Common myeloid progenitor, CD34-positive (primary cell): ENCODE data around the gene CD99L2.
"Not testable (repeated sequence)": the region's sequence is repeated elsewhere in the genome, so short reads cannot be mapped to it uniquely, and the experiment has no call there.

Experiments
- CTCF ChIA-PET: fragments of 350-600 bp; sonication (Branson Sonifier 250); formaldehyde crosslinking; loops from one replicate; lab custom pipeline; 2021; ENCODE audit warnings: antibody characterized with exemption; lab: Charles Lee
- POLR2A ChIA-PET: fragments of 350-600 bp; sonication (Branson Sonifier 250); formaldehyde crosslinking; loops from one replicate; lab custom pipeline; 2021; ENCODE audit warnings: antibody characterized with exemption; lab: Charles Lee
- DNase-seq, 3 donors: peaks; one replicate each; pipeline versions ENCODE4 v3.0.0 to v3.0.0-alpha.2; 2013
- H3K27ac ChIP-seq, 2 experiments: 1 replicate in 1 of 2; 2 replicates in 1 of 2; pipeline ENCODE4 v1.7.0; 2013; ENCODE audit warnings: inconsistent platforms in 2 of 2, low read length in 2 of 2, mild to moderate bottlenecking in 2 of 2, low read depth in 1 of 2, moderate library complexity in 1 of 2; ENCODE audit not compliant: severe bottlenecking in 2 of 2, insufficient read depth in 1 of 2, poor library complexity in 1 of 2
- H3K27me3 ChIP-seq, 5 experiments: replicated peaks in 2 of 5; 1 replicate in 3 of 5; 2 replicates in 2 of 5; pipeline versions ENCODE4 v1.6.1 to v1.7.0; 2013; ENCODE audit warnings: low read length in 4 of 5, mild to moderate bottlenecking in 2 of 5, moderate library complexity in 2 of 5, inconsistent platforms in 1 of 5; ENCODE audit not compliant: insufficient read depth in 5 of 5, control insufficient read depth in 4 of 5
- H3K36me3 ChIP-seq, 4 experiments: 1 replicate in 2 of 4; 2 replicates in 2 of 4; pipeline versions ENCODE4 v1.6.1 to v1.7.0; 2013; ENCODE audit warnings: low read length in 3 of 4, control low read depth in 1 of 4, mild to moderate bottlenecking in 1 of 4; ENCODE audit not compliant: control insufficient read depth in 4 of 4, insufficient read depth in 4 of 4
- H3K4me1 ChIP-seq, 4 experiments: 1 replicate in 3 of 4; 2 replicates in 1 of 4; pipeline versions ENCODE4 v1.6.1 to v1.7.1; 2013; ENCODE audit warnings: low read length in 3 of 4, mild to moderate bottlenecking in 3 of 4, control low read depth in 1 of 4, inconsistent platforms in 1 of 4, moderate library complexity in 1 of 4; ENCODE audit not compliant: control insufficient read depth in 4 of 4, insufficient read depth in 4 of 4; ENCODE audit errors: control extremely low read depth in 1 of 4
- H3K4me3 ChIP-seq, 7 experiments: 1 replicate in 4 of 7; 2 replicates in 3 of 7; pipeline versions ENCODE4 v1.5.1 to v1.7.0; 2013; ENCODE audit warnings: mild to moderate bottlenecking in 7 of 7, low read length in 6 of 7, moderate library complexity in 6 of 7, inconsistent platforms in 2 of 7, low read depth in 2 of 7, control low read depth in 1 of 7; ENCODE audit not compliant: insufficient read depth in 4 of 7, control insufficient read depth in 1 of 7; ENCODE audit errors: extremely low read depth in 1 of 7
- H3K9me3 ChIP-seq, 5 experiments: 1 replicate in 4 of 5; 2 replicates in 1 of 5; pipeline versions ENCODE4 v1.6.1 to v1.7.1; 2013; ENCODE audit warnings: low read length in 4 of 5, mild to moderate bottlenecking in 2 of 5, inconsistent platforms in 1 of 5, low read depth in 1 of 5, moderate library complexity in 1 of 5; ENCODE audit not compliant: control insufficient read depth in 4 of 5, insufficient read depth in 2 of 5; ENCODE audit errors: control extremely low read depth in 1 of 5
- WGBS: methylation state at CpG from one replicate; pipeline ENCODE4 v1.1.5; 2013; ENCODE audit not compliant: insufficient coverage; 5-methylcytosine and 5-hydroxymethylcytosine counted together

The CD99L2 gene

GRCh38 chrX:150897421-150898320, 797 bp downstream of the CD99L2 start:
- no peaks in the 10 kb centered on the region for H3K27me3 ChIP-seq
- CTCF ChIA-PET: no interaction called here
- POLR2A ChIA-PET: no interaction called here
- H3K9me3 ChIP-seq: no peaks in the 10 kb centered on the region
- DNase-seq: peak; percentile 16 to 69 (median 60)
- H3K27ac ChIP-seq: peak overlapping the region in 1 of 2 experiments; percentile 78
- 29% methylated on average over 20 of the region's 22 CpGs for WGBS
- H3K36me3 ChIP-seq: peaks cover 0 to 3% (median 0%) of the 10 kb centered on the region in 4 experiments
- peaks cover 0 to 11% (median 3%) of the 10 kb centered on the region in 4 experiments for H3K4me1 ChIP-seq
- H3K4me3 ChIP-seq: peak overlapping the region; percentile 53 to 78 (median 65)

GRCh38 chrX:150896632-150897031, 1.8 kb downstream of the CD99L2 start:
- no peaks in the 10 kb centered on the region for H3K9me3 ChIP-seq
- peaks cover 0 to 3% (median 0%) of the 10 kb centered on the region in 4 experiments for H3K36me3 ChIP-seq
- no peak overlapping the region for H3K27ac ChIP-seq
- H3K4me1 ChIP-seq: peaks cover 0 to 11% (median 3%) of the 10 kb centered on the region in 4 experiments
- WGBS: 89% methylated on average over 3 of the region's 6 CpGs
- DNase-seq: no peak
- no peak overlapping the region for H3K4me3 ChIP-seq
- ChIA-PET POLR2A (no interaction called here), CTCF (no interaction called here)
- H3K27me3 ChIP-seq: no peaks in the 10 kb centered on the region

GRCh38 chrX:150893936-150894335, 4.5 kb downstream of the CD99L2 start:
- WGBS: 89% methylated on average over 3 of the region's 5 CpGs
- peaks cover 0 to 6% (median 2%) of the 10 kb centered on the region in 4 experiments for H3K4me1 ChIP-seq
- no peak overlapping the region for H3K4me3 ChIP-seq
- ChIA-PET POLR2A (no interaction called here), CTCF (interaction anchor here (0.6 kb wide), 1 partner anchor 201 kb away, joined by 3 read pairs; no protein-coding TSS in a partner anchor)
- no peaks in the 10 kb centered on the region for H3K27me3 ChIP-seq
- no peak for DNase-seq
- peaks cover 0 to 3% (median 0%) of the 10 kb centered on the region in 4 experiments for H3K36me3 ChIP-seq
- H3K9me3 ChIP-seq: no peaks in the 10 kb centered on the region
- H3K27ac ChIP-seq: no peak overlapping the region

DNA sequence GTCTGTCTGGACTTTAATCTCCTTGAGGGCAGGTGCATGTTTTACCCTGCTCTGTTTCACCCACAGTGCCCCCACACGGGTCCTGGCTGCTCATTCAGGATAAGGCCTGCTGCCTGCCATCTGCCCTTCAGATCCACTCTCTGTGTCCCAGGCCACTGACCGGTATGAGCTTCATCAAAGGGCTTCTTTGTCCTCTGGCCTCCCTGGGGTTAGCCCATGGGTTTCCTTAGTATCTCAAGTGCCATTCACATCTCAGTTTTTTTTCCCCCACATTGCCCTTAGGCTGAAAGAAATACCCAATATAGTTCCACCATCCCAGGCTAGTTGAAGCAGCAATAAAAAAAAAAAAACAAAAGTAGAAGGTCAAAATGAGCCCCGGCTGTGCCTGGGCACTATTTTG, 9.3 kb downstream of the CD99L2 start:
- Histone ChIP-seq H3K36me3 (no peaks in the 10 kb centered on the region), H3K27me3 (no peaks in the 10 kb centered on the region), H3K4me1 (no peaks in the 10 kb centered on the region), H3K27ac (no peak overlapping the region), H3K4me3 (no peak overlapping the region), H3K9me3 (no peaks in the 10 kb centered on the region)
- WGBS: 72% methylated on average over 2 of the region's 3 CpGs
- no peak for DNase-seq
- POLR2A ChIA-PET: no interaction called here
- CTCF ChIA-PET: interaction anchor here (0.6 kb wide), 1 partner anchor 20 kb away, joined by 3 read pairs; no protein-coding TSS in a partner anchor

- no peaks in the 10 kb centered on the region for H3K9me3 ChIP-seq
- CTCF ChIA-PET: no interaction called here
- POLR2A ChIA-PET: no interaction called here
- DNase-seq: no peak
- H3K27ac ChIP-seq: no peak overlapping the region
- 84% methylated on average over 5 of the region's 6 CpGs for WGBS
- no peak overlapping the region for H3K4me3 ChIP-seq
- no peaks in the 10 kb centered on the region for H3K36me3 ChIP-seq
- no peaks in the 10 kb centered on the region for H3K4me1 ChIP-seq
- no peaks in the 10 kb centered on the region for H3K27me3 ChIP-seq
Measured at GRCh38 chrX:150887906-150888465, 10.5 kb downstream of the CD99L2 start.

DNA sequence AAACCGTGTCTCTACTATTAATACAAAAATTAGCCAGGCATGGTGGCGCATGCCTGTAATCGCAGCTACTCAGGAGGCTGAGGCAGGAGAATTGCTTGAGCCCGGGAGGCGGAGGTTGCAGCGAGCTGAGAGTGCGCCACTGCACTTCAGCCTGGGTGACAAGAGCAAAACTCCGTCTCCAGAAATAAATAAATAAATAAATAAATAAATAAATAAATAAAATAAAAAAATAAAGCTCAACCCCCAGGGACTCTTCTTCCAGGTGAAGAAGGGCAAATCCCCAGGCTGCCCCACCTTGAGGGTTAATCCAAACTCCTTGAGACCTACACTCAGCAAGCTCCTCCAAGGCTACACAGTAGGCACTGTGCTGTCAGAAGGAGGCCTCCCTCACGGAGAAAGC, 11.2 kb downstream of the CD99L2 start:
- H3K4me1 ChIP-seq, H3K9me3 ChIP-seq, POLR2A ChIA-PET, DNase-seq, H3K36me3 ChIP-seq, H3K4me3 ChIP-seq, CTCF ChIA-PET, H3K27me3 ChIP-seq, H3K27ac ChIP-seq: not testable (repeated sequence)
- 97% methylated on average over 4 of the region's 9 CpGs for WGBS

- Histone ChIP-seq H3K4me3 (no peak overlapping the region), H3K27ac (no peak overlapping the region), H3K4me1 (no peaks in the 10 kb centered on the region), H3K27me3 (no peaks in the 10 kb centered on the region), H3K9me3 (no peaks in the 10 kb centered on the region), H3K36me3 (no peaks in the 10 kb centered on the region)
- ChIA-PET CTCF (no interaction called here), POLR2A (no interaction called here)
- 90% methylated on average over 3 of the region's 7 CpGs for WGBS
- DNase-seq: no peak
Measured at GRCh38 chrX:150886381-150886780, 12.1 kb downstream of the CD99L2 start.
